AG09309 (cell line): ENCODE data around the gene UAP1L1.
"Not testable (repeated sequence)": the region's sequence is repeated elsewhere in the genome, so short reads cannot be mapped to it uniquely, and the experiment has no call there.

ENCODE experiments used
- DNase-seq: peaks from one replicate; pipeline ENCODE4 v3.0.0-alpha.2; 2010; ENCODE audit warnings: low read depth
- H3K4me3 ChIP-seq: 2 replicates; pipeline ENCODE4 v1.5.1; 2011; ENCODE audit warnings: mild to moderate bottlenecking, low read depth, low read length, moderate library complexity; ENCODE audit not compliant: control insufficient read depth
- CTCF ChIP-seq: IDR thresholded peaks from 2 replicates; pipeline ENCODE4 v1.5.1; 2011; ENCODE audit warnings: mild to moderate bottlenecking, low read depth, low read length, inconsistent platforms; ENCODE audit not compliant: insufficient read depth, control insufficient read depth; ENCODE audit errors: missing control alignments

UAP1L1 gene

GRCh38 chr9:137031904-137032640 is 45.2 kb upstream of the UAP1L1 start, which contains the start of gene FUT7:
FUT7 (minus strand) TSS chr9:137032088; CDS start chr9:137031991, 97 bp downstream.
- DNase-seq = no peak
- H3K4me3 ChIP-seq = no peak within 1 kb of the TSS
- no peak for TF ChIP-seq CTCF

- DNase-seq = no peak
- no peak overlapping the region for H3K4me3 ChIP-seq
- no peak for TF ChIP-seq CTCF
Observed at GRCh38 chr9:137032858-137033257, 44.5 kb upstream of the UAP1L1 start.

GRCh38 chr9:137033481-137033880 is 43.8 kb upstream of the UAP1L1 start:
- not testable (repeated sequence) for DNase-seq, H3K4me3 ChIP-seq

GRCh38 chr9:137034039-137034708 is 43.1 kb upstream of the UAP1L1 start:
- no peak for DNase-seq

GRCh38 chr9:137034709-137035506 is 42.4 kb upstream of the UAP1L1 start:
- H3K4me3 ChIP-seq = no peak overlapping the region
- DNase-seq = peak; percentile 33
- peak; percentile 96 for TF ChIP-seq CTCF

More at GRCh38 chr9:137034039-137034708, 43.1 kb upstream of the UAP1L1 start:
- TF ChIP-seq CTCF = no peak
- no peak overlapping the region for H3K4me3 ChIP-seq

GRCh38 chr9:137035507-137035834 is 41.8 kb upstream of the UAP1L1 start:
- H3K4me3 ChIP-seq = no peak overlapping the region
- DNase-seq = no peak
- no peak for TF ChIP-seq CTCF

GRCh38 chr9:137035937-137036336 is 41.4 kb upstream of the UAP1L1 start:
- no peak overlapping the region for H3K4me3 ChIP-seq
- DNase-seq = no peak
- TF ChIP-seq CTCF = no peak
